ENCODE measurements around the gene TVP23C.

GRCh38 chr17:15503731-15504130 is 59.6 kb downstream of the TVP23C start:
- no peak for TF ChIP-seq CTCF (IDR thresholded peaks at IDR 0.05)
- no peak for TF ChIP-seq POLR2A (IDR thresholded peaks at IDR 0.05)
